ENCODE measurements around the gene LTF. TPM values are rescaled to one million over a fixed set of nuclear protein-coding genes. Genes with fewer than 3 reads are reported as not detected.
"Not testable (repeated sequence)": the region's sequence is repeated elsewhere in the genome, so short reads cannot be mapped to it uniquely, and the experiment has no call there.

The LTF gene
- total RNA-seq, 1 donor from 2014 or later = not detected

GRCh38 chr3:46496746-46497555, 32.2 kb upstream of the LTF start:
- Mint-ChIP-seq H3K27ac (ENCODE audit: unreplicated experiment) (peak overlapping the region; percentile 53), H3K36me3 (ENCODE audit: low read depth, unreplicated experiment) (peaks cover 1% of the 10 kb centered on the region), H3K9me3 (ENCODE audit: unreplicated experiment) (peaks cover 4% of the 10 kb centered on the region), H3K27me3 (ENCODE audit: low read depth, unreplicated experiment) (peaks cover 11% of the 10 kb centered on the region), H3K4me1 (ENCODE audit: low read depth, unreplicated experiment) (peaks cover 33% of the 10 kb centered on the region), H3K4me3 (ENCODE audit: unreplicated experiment) (no peak overlapping the region)
- H4K20me1 ChIP-seq (ENCODE audit: insufficient read depth, low read length) = no peaks in the 10 kb centered on the region
- no peak overlapping the region for H3K9ac ChIP-seq (ENCODE audit: low read length)
- TF ChIP-seq CTCF (IDR thresholded peaks at IDR 0.05; ENCODE audit: insufficient read depth, low read depth, low read length) (peak; percentile 28), EZH2 (IDR thresholded peaks at IDR 0.05; ENCODE audit: insufficient read depth, low read length) (no peak)
- FAIRE-seq = no peak
- no peaks in the 10 kb centered on the region for H3K27me3 ChIP-seq (ENCODE audit: insufficient read depth, low read length)
- no peak overlapping the region for H3K4me3 ChIP-seq (ENCODE audit: insufficient read depth, low read depth, low read length)
- peak overlapping the region; percentile 60 for H3K4me2 ChIP-seq (ENCODE audit: low read length)
- peak overlapping the region; percentile 78 for H3K27ac ChIP-seq (ENCODE audit: low read depth, low read length)
- no peak for DNase-seq (ENCODE audit: low read depth)
- H2AFZ ChIP-seq (ENCODE audit: low read depth, low read length) = no peak overlapping the region
- no peaks in the 10 kb centered on the region for H3K9me3 ChIP-seq (ENCODE audit: insufficient read depth, low read depth, low read length)
- no peaks in the 10 kb centered on the region for H3K79me2 ChIP-seq (ENCODE audit: insufficient read depth, low read length)
- no peaks in the 10 kb centered on the region for H3K36me3 ChIP-seq (ENCODE audit: insufficient read depth, low read length)
- H3K4me1 ChIP-seq (ENCODE audit: insufficient read depth, low read length) = peaks cover 30% of the 10 kb centered on the region

- peaks cover 1% of the 10 kb centered on the region for H3K36me3 Mint-ChIP-seq (ENCODE audit: low read depth, unreplicated experiment)
- H3K27ac Mint-ChIP-seq (ENCODE audit: unreplicated experiment) = peak overlapping the region; percentile 58
- Histone ChIP-seq H3K27me3 (ENCODE audit: insufficient read depth, low read length) (no peaks in the 10 kb centered on the region), H3K79me2 (ENCODE audit: insufficient read depth, low read length) (no peaks in the 10 kb centered on the region), H3K4me3 (ENCODE audit: insufficient read depth, low read depth, low read length) (no peak overlapping the region), H3K4me1 (ENCODE audit: insufficient read depth, low read length) (peaks cover 21% of the 10 kb centered on the region), H3K27ac (ENCODE audit: low read depth, low read length) (peak overlapping the region; percentile 78), H3K9ac (ENCODE audit: low read length) (peak overlapping the region; percentile 68), H3K36me3 (ENCODE audit: insufficient read depth, low read length) (no peaks in the 10 kb centered on the region), H3K9me3 (ENCODE audit: insufficient read depth, low read depth, low read length) (no peaks in the 10 kb centered on the region), H4K20me1 (ENCODE audit: insufficient read depth, low read length) (no peaks in the 10 kb centered on the region), H2AFZ (ENCODE audit: low read depth, low read length) (no peak overlapping the region), H3K4me2 (ENCODE audit: low read length) (peak overlapping the region; percentile 60)
- H3K4me3 Mint-ChIP-seq (ENCODE audit: unreplicated experiment) = no peak overlapping the region
- peak; percentile 86 for DNase-seq (ENCODE audit: low read depth)
- TF ChIP-seq CTCF (IDR thresholded peaks at IDR 0.05; ENCODE audit: insufficient read depth, low read depth, low read length) = no peak
- TF ChIP-seq EZH2 (IDR thresholded peaks at IDR 0.05; ENCODE audit: insufficient read depth, low read length) = no peak
- H3K9me3 Mint-ChIP-seq (ENCODE audit: unreplicated experiment) = peaks cover 4% of the 10 kb centered on the region
- FAIRE-seq = peak; percentile 84
- H3K27me3 Mint-ChIP-seq (ENCODE audit: low read depth, unreplicated experiment) = peaks cover 13% of the 10 kb centered on the region
- H3K4me1 Mint-ChIP-seq (ENCODE audit: low read depth, unreplicated experiment) = peaks cover 35% of the 10 kb centered on the region
These were observed 31.3 kb upstream of the LTF start for GRCh38 chr3:46495901-46496456.

GRCh38 chr3:46494491-46494890, 29.8 kb upstream of the LTF start:
- peaks cover 15% of the 10 kb centered on the region for H3K4me1 ChIP-seq (ENCODE audit: insufficient read depth, low read length)
- not testable (repeated sequence) for H3K36me3 Mint-ChIP-seq (ENCODE audit: low read depth, unreplicated experiment); DNase-seq (ENCODE audit: low read depth); H3K4me2 ChIP-seq (ENCODE audit: low read length); H3K9ac ChIP-seq (ENCODE audit: low read length); H3K79me2 ChIP-seq (ENCODE audit: insufficient read depth, low read length); H4K20me1 ChIP-seq (ENCODE audit: insufficient read depth, low read length); H3K9me3 Mint-ChIP-seq (ENCODE audit: unreplicated experiment); H3K27me3 ChIP-seq (ENCODE audit: insufficient read depth, low read length); H2AFZ ChIP-seq (ENCODE audit: low read depth, low read length); H3K36me3 ChIP-seq (ENCODE audit: insufficient read depth, low read length); H3K4me3 ChIP-seq (ENCODE audit: insufficient read depth, low read depth, low read length); H3K9me3 ChIP-seq (ENCODE audit: insufficient read depth, low read depth, low read length); FAIRE-seq; H3K27ac Mint-ChIP-seq (ENCODE audit: unreplicated experiment); H3K4me3 Mint-ChIP-seq (ENCODE audit: unreplicated experiment); H3K27ac ChIP-seq (ENCODE audit: low read depth, low read length); H3K27me3 Mint-ChIP-seq (ENCODE audit: low read depth, unreplicated experiment)
- peaks cover 31% of the 10 kb centered on the region for H3K4me1 Mint-ChIP-seq (ENCODE audit: low read depth, unreplicated experiment)

Measured in astrocyte (in vitro differentiated cells and primary cell).